ENCODE data around the gene PIK3C3. TPM values are rescaled to one million over a fixed set of nuclear protein-coding genes. Genes with fewer than 3 reads are reported as not detected.

PIK3C3 gene
- total and polyA plus RNA-seq, 7 donors: 19.1 to 39.7 (median 32.1) TPM

- no peak for DNase-seq
- no peak for ATAC-seq
- H3K27me3 ChIP-seq (ENCODE audit: insufficient read depth in 3 of 3, low read length in 2 of 3): no peaks in the 10 kb centered on the region
- H3K4me3 ChIP-seq: no peak overlapping the region
- TF ChIP-seq CTCF (IDR thresholded peaks at IDR 0.05): no peak
- H3K9me3 ChIP-seq: no peaks in the 10 kb centered on the region
- H3K4me1 ChIP-seq: no peaks in the 10 kb centered on the region
- WGBS, 3 donors: 87 to 94% (median 89%) methylated on average over 1 of the region's 1 CpG
- peaks cover 0 to 75% of the 10 kb centered on the region in 2 donors for H3K36me3 ChIP-seq (ENCODE audit: insufficient read depth in 1 of 2, low read depth in 1 of 2)
- no peak overlapping the region for H3K27ac ChIP-seq
- intact Hi-C loops (cut with DNase I): loop anchor here in 1 of 2 donors (10.0 kb wide), 1 partner anchor 62 kb away; no protein-coding TSS in a partner anchor
Measured at GRCh38 chr18:42033137-42033810, 78.2 kb downstream of the PIK3C3 start.

- no peak for DNase-seq
- Histone ChIP-seq H3K27me3 (ENCODE audit: insufficient read depth in 3 of 3, low read length in 2 of 3) (no peaks in the 10 kb centered on the region), H3K36me3 (ENCODE audit: insufficient read depth in 1 of 2, low read depth in 1 of 2) (peaks cover 0 to 100% of the 10 kb centered on the region in 2 donors), H3K27ac (no peak overlapping the region), H3K9me3 (no peaks in the 10 kb centered on the region), H3K4me1 (no peaks in the 10 kb centered on the region), H3K4me3 (no peak overlapping the region)
- intact Hi-C loops (cut with DNase I): loop anchor here in 1 of 2 donors (10.0 kb wide), 1 partner anchor 56 kb away; no protein-coding TSS in a partner anchor
- WGBS, 3 donors: 28 to 41% (median 39%) methylated on average over 1 of the region's 1 CpG
- TF ChIP-seq CTCF (IDR thresholded peaks at IDR 0.05): no peak
- no peak for ATAC-seq
Measured at GRCh38 chr18:42038936-42039335, 83.9 kb downstream of the PIK3C3 start.

- H3K9me3 ChIP-seq: no peaks in the 10 kb centered on the region
- DNase-seq: no peak
- H3K27me3 ChIP-seq (ENCODE audit: insufficient read depth in 3 of 3, low read length in 2 of 3): no peaks in the 10 kb centered on the region
- H3K4me1 ChIP-seq: no peaks in the 10 kb centered on the region
- no peak overlapping the region for H3K4me3 ChIP-seq
- no peak overlapping the region for H3K27ac ChIP-seq
- TF ChIP-seq CTCF (IDR thresholded peaks at IDR 0.05): no peak
- WGBS, 3 donors: 60 to 73% (median 67%) methylated on average over 1 of the region's 1 CpG
- peaks cover 1 to 100% of the 10 kb centered on the region in 2 donors for H3K36me3 ChIP-seq (ENCODE audit: insufficient read depth in 1 of 2, low read depth in 1 of 2)
- ATAC-seq: no peak
- intact Hi-C loops (cut with DNase I): loop anchor here in 1 of 2 donors (10.0 kb wide), 1 partner anchor 55 kb away; no protein-coding TSS in a partner anchor
Measured at GRCh38 chr18:42039396-42039795, 84.4 kb downstream of the PIK3C3 start.

- Histone ChIP-seq H3K36me3 (ENCODE audit: insufficient read depth in 1 of 2, low read depth in 1 of 2) (peaks cover 3 to 100% of the 10 kb centered on the region in 2 donors), H3K4me1 (no peaks in the 10 kb centered on the region), H3K27me3 (ENCODE audit: insufficient read depth in 3 of 3, low read length in 2 of 3) (no peaks in the 10 kb centered on the region), H3K9me3 (no peaks in the 10 kb centered on the region), H3K4me3 (no peak overlapping the region), H3K27ac (no peak overlapping the region)
- ATAC-seq (no peak), DNase-seq (no peak)
- 97 to 100% (median 97%) methylated on average over 1 of the region's 1 CpG for WGBS, 3 donors
- intact Hi-C loops (cut with DNase I): loop anchor here in 1 of 2 donors (5.0 kb wide), 1 partner anchor 34 kb away; no protein-coding TSS in a partner anchor
- no peak for TF ChIP-seq CTCF (IDR thresholded peaks at IDR 0.05)
Measured at GRCh38 chr18:42041793-42042192, 86.8 kb downstream of the PIK3C3 start.
